HG03565 (cell line): ENCODE data around the gene TXNRD1.
"Not testable (repeated sequence)": the region's sequence is repeated elsewhere in the genome, so short reads cannot be mapped to it uniquely, and the experiment has no call there.

Experiments
- ATAC-seq: cut with Tn5 transposase; IDR thresholded peaks from one replicate; pipeline ENCODE4 v1.9.1; 2021; ENCODE audit warnings: mild to moderate bottlenecking, moderate library complexity; ENCODE audit not compliant: unreplicated experiment

TXNRD1 gene

DNA sequence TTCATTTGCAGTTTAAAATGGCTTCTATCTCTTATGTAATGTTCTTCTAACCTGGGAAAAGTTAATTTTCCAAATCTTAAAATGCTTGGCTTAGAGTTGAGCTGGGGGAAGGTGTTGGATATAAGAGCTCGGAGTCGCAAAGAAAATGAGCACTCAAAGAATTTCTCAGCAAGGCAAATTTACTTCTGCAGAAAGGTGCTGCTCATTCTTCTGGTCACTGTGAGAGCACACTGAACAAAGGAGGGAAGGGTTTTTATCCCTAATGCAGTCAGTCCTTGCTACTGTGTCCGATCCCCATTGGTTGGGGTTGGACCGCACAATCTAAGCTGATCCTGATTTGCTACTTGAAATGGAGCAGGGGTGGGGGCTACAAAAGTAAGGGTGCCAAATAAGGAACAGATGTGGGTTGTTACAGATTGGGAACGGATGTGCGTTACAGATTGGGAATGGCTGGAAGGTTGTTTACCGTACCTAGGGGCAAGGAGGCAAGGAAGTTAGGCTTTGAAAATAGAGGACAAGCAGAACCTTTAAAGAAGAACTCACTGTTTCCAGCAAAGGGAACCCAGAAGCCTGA, 19.4 kb downstream of the TXNRD1 start:
- no peak for ATAC-seq

- no peak for ATAC-seq
These were observed 22.4 kb downstream of the TXNRD1 start for GRCh38 chr12:104237930-104238329.

GRCh38 chr12:104242546-104243206, 27.1 kb downstream of the TXNRD1 start:
- ATAC-seq: no peak

DNA sequence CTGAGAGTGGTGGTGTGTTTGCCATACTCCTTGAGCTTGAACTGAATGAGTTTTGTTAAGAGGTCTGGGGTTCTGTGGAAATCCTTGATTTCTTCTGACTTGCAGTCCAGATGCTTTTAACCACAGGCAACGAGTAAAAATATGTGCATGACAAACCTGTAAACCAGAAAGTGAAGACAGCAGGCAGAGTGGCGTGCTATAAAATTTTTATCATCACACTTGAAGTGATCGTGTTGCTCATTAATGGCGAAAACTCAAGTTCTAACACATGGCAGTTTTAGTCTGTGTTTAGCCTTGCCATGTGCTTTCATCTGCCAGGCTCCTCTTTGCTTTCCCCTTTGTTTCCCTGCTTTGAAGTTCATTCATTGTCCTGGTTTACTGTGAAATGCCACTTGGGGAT, 28.0 kb downstream of the TXNRD1 start:
- no peak for ATAC-seq

- no peak for ATAC-seq
These were observed 28.4 kb downstream of the TXNRD1 start for GRCh38 chr12:104243971-104244370.

DNA sequence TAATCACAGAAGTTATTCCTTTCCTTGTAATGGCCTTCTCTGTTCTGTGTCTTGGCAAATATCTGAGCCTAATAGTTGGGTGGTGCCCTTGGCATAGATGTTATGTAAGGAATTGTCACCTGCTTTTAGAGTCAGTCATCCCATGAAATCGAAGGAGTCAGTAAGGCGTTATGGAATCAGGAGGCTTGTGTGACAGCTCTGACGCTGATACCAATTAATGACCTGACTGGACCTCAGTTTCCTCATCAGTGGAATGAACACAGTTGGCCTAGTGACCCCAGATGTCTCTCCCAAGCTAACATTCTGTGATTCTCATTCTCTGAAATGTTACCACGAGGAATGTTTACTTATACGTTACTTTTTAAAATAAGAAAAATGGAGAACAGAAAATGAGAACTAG, 32.1 kb downstream of the TXNRD1 start:
- no peak for ATAC-seq

- no peak for ATAC-seq
These were observed 32.9 kb downstream of the TXNRD1 start for GRCh38 chr12:104248444-104248843.

DNA sequence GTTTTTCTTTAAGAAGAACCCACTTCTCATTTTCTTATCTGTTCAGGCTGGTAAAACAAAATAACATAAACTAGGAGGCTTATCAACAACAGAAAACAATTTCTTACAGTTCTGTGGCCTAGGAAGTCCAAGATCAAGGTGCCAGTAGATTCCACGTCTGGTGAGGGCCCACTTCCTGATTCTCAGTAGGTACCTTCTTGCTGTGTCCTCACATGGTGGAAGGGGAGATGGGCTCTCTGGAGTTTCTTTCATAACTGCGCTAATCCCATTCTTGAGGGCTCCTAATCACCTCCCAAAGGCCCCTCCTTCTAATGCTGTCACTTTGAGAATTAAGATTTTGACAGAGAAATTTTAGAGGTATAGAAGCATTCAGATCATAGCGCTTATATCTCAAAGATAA, 33.4 kb downstream of the TXNRD1 start:
- ATAC-seq: no peak

- no peak for ATAC-seq
These were observed 34.3 kb downstream of the TXNRD1 start for GRCh38 chr12:104249898-104250297.

DNA sequence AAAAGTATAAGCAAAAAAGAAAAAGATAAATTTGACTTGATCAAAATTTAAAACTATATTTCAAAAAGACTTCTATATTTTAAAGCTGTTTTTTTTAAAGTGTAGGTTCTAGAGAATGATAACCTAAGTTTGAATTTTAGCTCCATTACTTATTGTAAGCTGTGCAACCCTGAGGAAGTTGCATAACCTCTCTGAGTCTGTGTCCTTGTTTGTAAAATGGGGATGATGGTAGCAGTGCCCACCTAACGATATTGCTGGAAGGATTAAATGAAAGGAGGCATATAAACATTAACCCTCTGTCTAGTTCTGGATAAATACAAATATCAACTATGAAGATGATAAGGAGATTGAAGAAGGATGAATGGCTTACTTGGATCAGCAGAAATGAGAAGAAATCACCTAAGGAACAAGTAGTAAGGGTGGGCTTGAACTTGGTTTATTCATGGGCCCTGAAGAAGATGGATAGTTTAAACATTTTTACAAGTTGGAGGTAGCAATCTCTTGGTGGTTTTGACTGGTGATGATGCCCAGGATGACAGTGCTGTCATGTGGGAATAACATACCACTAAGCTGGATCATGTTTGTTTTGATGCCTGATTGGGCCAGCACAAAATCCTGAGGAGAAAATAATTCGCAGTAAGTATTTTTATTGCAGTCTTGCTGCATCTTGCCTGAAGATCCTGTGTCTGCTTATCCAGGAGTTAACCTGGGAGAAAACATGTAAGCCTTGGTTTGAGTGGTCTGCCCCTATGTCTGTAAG, 35.0 kb downstream of the TXNRD1 start:
- ATAC-seq: no peak

- no peak for ATAC-seq
These were observed 42.4 kb downstream of the TXNRD1 start for GRCh38 chr12:104257913-104258472.

DNA sequence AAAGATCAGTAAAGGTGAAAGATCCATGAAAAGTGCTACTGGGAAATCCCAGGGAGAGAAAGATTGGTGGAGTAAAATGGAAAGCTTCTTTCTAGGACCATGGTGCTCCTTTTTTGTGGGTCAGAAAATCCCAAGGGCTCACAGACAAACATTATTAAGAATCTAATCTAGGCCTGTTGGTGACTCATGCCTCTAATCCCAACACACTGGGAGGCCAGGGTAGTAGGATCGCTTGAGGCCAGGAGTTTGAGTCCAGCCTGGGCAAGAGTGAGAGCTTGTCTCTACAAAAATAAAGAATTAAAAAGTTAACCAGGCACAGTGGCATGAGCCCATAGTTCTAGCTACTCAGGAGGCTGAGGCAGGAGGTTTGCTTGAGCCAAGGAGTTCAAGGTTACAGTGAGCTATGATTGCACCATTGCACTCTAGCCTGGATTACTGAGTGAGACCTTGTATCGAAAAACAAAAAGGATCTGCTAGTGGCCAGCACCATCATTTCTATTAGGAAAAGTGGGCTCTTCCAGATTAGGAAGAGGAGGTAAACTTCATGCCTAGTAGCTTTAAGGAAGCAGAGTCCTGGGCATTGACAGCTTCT, 43.0 kb downstream of the TXNRD1 start:
- no peak for ATAC-seq

DNA sequence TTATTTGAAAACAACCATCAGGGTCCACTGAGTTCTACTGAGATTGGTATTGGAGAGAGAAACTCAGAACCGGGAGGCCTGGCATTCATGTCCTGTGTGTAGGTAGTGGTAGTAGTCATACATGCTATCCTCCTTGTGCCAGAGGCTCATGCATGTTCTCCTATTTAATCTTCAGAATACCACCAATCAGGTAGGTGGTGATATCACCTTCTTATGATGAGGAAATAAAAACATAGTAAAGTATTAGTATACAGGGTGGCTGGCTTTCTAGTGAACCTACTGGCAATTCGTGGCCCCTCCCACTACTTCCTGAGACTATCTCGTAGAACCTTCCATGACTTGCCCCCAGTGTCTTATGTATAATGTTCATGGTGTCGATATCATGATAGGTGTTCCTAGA, 47.4 kb downstream of the TXNRD1 start:
- no peak for ATAC-seq

GRCh38 chr12:104263580-104264358, 48.2 kb downstream of the TXNRD1 start:
- ATAC-seq: no peak

GRCh38 chr12:104265436-104265835, 49.9 kb downstream of the TXNRD1 start:
- ATAC-seq: not testable (repeated sequence)

GRCh38 chr12:104272938-104273337, 57.4 kb downstream of the TXNRD1 start:
- no peak for ATAC-seq

- no peak for ATAC-seq
These were observed 57.9 kb downstream of the TXNRD1 start for GRCh38 chr12:104273503-104273902.

DNA sequence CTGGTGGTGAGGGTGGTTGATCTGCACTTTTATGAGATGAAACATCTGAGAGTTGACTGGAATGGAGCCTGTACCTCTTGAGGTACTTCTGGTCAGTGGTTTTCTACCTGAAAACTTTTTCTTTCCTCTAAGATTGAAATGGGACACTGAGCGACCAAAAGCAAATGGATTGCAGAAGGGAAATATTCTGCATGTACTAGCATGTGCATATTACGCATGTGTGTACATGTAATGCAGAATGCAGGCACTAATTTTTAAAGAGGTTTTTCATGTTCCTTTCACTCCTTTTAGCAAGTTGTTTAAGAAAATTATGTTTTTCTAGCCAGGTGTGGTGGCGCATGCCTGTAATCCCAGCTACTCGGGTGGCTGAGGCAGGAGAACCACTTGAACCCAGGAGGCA, 59.2 kb downstream of the TXNRD1 start:
- no peak for ATAC-seq

- ATAC-seq: peak; percentile 16
These were observed 60.1 kb downstream of the TXNRD1 start for GRCh38 chr12:104275689-104276088.

- peak; percentile 48 for ATAC-seq
These were observed 60.9 kb downstream of the TXNRD1 start for GRCh38 chr12:104276273-104277131.
